ENCODE results near the gene STIM2. TPM values are rescaled to one million over a fixed set of nuclear protein-coding genes. Genes with fewer than 3 reads are reported as not detected.

The STIM2 gene
- total RNA-seq, 1 experiment from 2014 or later = 30.2 TPM

DNA sequence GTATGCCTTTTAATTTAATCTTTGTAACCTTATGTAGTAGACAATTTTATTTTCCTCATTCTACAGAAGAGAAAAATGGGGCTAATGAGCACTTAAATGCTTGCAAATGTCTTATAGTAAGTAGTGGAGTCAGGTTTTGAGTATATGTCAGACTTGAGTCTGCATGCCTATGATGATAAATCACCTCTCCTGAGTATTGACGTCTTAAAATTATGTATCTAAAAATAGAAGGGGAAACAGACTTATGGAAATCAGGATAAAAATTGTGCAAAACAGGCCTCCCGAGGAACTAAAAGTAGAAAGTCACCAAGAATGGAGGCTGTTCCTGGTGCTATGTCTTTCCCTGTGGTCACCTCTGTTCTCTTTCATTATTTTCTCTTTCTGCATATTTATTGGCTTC lies 92.7 kb downstream of the STIM2 start:
- no peak overlapping the region for H3K4me3 ChIP-seq
- H3K9me2 ChIP-seq (ENCODE audit: insufficient read depth) = no peaks in the 10 kb centered on the region
- no peaks in the 10 kb centered on the region for H4K20me1 ChIP-seq (ENCODE audit: insufficient read depth)
- TF ChIP-seq, protein P1, sequence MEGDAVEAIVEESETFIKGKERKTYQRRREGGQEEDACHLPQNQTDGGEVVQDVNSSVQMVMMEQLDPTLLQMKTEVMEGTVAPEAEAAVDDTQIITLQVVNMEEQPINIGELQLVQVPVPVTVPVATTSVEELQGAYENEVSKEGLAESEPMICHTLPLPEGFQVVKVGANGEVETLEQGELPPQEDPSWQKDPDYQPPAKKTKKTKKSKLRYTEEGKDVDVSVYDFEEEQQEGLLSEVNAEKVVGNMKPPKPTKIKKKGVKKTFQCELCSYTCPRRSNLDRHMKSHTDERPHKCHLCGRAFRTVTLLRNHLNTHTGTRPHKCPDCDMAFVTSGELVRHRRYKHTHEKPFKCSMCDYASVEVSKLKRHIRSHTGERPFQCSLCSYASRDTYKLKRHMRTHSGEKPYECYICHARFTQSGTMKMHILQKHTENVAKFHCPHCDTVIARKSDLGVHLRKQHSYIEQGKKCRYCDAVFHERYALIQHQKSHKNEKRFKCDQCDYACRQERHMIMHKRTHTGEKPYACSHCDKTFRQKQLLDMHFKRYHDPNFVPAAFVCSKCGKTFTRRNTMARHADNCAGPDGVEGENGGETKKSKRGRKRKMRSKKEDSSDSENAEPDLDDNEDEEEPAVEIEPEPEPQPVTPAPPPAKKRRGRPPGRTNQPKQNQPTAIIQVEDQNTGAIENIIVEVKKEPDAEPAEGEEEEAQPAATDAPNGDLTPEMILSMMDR (conservative IDR thresholded peaks at IDR 0.05) = no peak
- no peak for TF ChIP-seq EZH2 (IDR thresholded peaks at IDR 0.05; ENCODE audit: low read depth)
- no peaks in the 10 kb centered on the region for H3F3A ChIP-seq (ENCODE audit: insufficient read depth, low read depth)
- no peaks in the 10 kb centered on the region for H3K9me3 ChIP-seq (ENCODE audit: insufficient read depth, low read depth)
- H2AFZ ChIP-seq = no peak overlapping the region
- no TSS peak for BruUV-seq (replicated peaks)
- H3K27ac ChIP-seq = no peak overlapping the region
- intact Hi-C loops (cut with micrococcal nuclease; ENCODE audit: unreplicated experiment) = no loop called here
- no peaks in the 10 kb centered on the region for H3K4me1 ChIP-seq (replicated peaks; ENCODE audit: insufficient read depth)
- no peak for DNase-seq
- H3K4me2 ChIP-seq = no peak overlapping the region
- no peaks in the 10 kb centered on the region for H3K36me3 ChIP-seq (ENCODE audit: low read depth)
- ChIA-PET CTCF (no interaction called here), POLR2A (ENCODE audit: unreplicated experiment) (no interaction called here)
- H3K27me3 ChIP-seq (ENCODE audit: insufficient read depth, low read depth) = no peaks in the 10 kb centered on the region
- no peaks in the 10 kb centered on the region for H3K79me2 ChIP-seq (ENCODE audit: low read depth)

DNA sequence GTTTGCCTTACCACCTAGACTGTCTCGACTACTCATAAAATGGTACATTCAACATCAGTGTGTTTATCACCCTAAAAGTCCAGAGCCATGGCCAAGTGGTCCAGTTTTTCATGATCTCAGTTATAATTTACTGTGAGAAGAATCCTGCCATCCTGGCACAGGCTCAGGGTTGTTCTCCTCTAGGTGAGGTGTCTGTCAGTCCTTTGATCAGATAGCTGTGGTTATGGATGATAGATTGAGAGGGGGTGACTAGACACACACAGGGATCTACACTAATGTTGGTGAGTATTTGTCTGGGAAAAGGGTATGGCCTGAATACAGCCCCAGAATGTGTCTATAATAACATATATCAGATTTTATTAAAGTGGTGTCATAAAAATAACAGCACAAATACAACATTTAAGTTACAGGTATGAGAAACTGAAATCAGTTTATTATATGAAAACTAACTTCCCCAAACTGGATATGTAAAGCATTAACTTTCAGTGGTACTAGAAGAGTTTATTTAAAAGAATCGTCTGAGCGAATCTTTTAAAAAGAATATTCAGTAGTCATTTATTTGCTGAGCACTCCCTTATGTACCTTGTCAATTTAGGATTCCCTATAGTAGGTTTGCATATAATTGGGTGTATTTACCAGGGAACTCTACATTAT lies 93.3 kb downstream of the STIM2 start:
- no peaks in the 10 kb centered on the region for H3K27me3 ChIP-seq (ENCODE audit: insufficient read depth, low read depth)
- intact Hi-C loops (cut with micrococcal nuclease; ENCODE audit: unreplicated experiment) = no loop called here
- H3K36me3 ChIP-seq (ENCODE audit: low read depth) = no peaks in the 10 kb centered on the region
- no peak for DNase-seq
- TF ChIP-seq, protein P1 (conservative IDR thresholded peaks at IDR 0.05) = no peak
- no peak for TF ChIP-seq EZH2 (IDR thresholded peaks at IDR 0.05; ENCODE audit: low read depth)
- CTCF ChIA-PET = no interaction called here
- no peak overlapping the region for H2AFZ ChIP-seq
- no peaks in the 10 kb centered on the region for H3F3A ChIP-seq (ENCODE audit: insufficient read depth, low read depth)
- H4K20me1 ChIP-seq (ENCODE audit: insufficient read depth) = no peaks in the 10 kb centered on the region
- no peaks in the 10 kb centered on the region for H3K9me3 ChIP-seq (ENCODE audit: insufficient read depth, low read depth)
- POLR2A ChIA-PET (ENCODE audit: unreplicated experiment) = no interaction called here
- H3K4me2 ChIP-seq = no peak overlapping the region
- BruUV-seq (replicated peaks) = no TSS peak
- no peak overlapping the region for H3K27ac ChIP-seq
- H3K4me1 ChIP-seq (replicated peaks; ENCODE audit: insufficient read depth) = no peaks in the 10 kb centered on the region
- no peaks in the 10 kb centered on the region for H3K9me2 ChIP-seq (ENCODE audit: insufficient read depth)
- no peaks in the 10 kb centered on the region for H3K79me2 ChIP-seq (ENCODE audit: low read depth)
- H3K4me3 ChIP-seq = no peak overlapping the region

DNA sequence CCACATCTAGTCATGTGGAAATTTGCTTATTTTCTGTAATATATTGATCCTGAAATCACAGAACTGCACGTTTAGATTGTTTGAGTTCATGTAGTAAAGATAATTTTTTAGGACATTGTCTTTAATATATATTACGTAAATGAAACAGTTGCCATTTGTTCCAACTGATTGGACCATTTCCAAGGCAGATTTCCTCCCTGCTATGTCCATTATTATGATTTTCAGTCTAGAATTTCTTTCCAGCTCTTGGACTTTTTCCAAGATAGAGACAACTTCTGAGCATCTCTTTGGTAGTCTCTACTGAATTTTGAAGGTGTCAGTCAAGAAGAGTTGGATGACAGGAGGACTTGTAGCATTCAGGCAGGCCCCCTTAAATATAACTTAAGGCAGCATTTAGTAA lies 94.6 kb downstream of the STIM2 start:
- H2AFZ ChIP-seq = no peak overlapping the region
- no peak for DNase-seq
- no peaks in the 10 kb centered on the region for H3K4me1 ChIP-seq (replicated peaks; ENCODE audit: insufficient read depth)
- ChIA-PET POLR2A (ENCODE audit: unreplicated experiment) (no interaction called here), CTCF (no interaction called here)
- H3K4me2 ChIP-seq = no peak overlapping the region
- no peak for TF ChIP-seq EZH2 (IDR thresholded peaks at IDR 0.05; ENCODE audit: low read depth)
- TF ChIP-seq, protein P1 (conservative IDR thresholded peaks at IDR 0.05) = no peak
- H3K27ac ChIP-seq = no peak overlapping the region
- H4K20me1 ChIP-seq (ENCODE audit: insufficient read depth) = no peaks in the 10 kb centered on the region
- no peaks in the 10 kb centered on the region for H3K79me2 ChIP-seq (ENCODE audit: low read depth)
- no peaks in the 10 kb centered on the region for H3F3A ChIP-seq (ENCODE audit: insufficient read depth, low read depth)
- H3K9me3 ChIP-seq (ENCODE audit: insufficient read depth, low read depth) = no peaks in the 10 kb centered on the region
- H3K27me3 ChIP-seq (ENCODE audit: insufficient read depth, low read depth) = no peaks in the 10 kb centered on the region
- H3K9me2 ChIP-seq (ENCODE audit: insufficient read depth) = no peaks in the 10 kb centered on the region
- H3K4me3 ChIP-seq = no peak overlapping the region
- intact Hi-C loops (cut with micrococcal nuclease; ENCODE audit: unreplicated experiment) = no loop called here
- no TSS peak for BruUV-seq (replicated peaks)
- H3K36me3 ChIP-seq (ENCODE audit: low read depth) = no peaks in the 10 kb centered on the region

All from PC-9 (cell line).